ENCODE results near the gene GALNT7.
"Not testable (repeated sequence)": the region's sequence is repeated elsewhere in the genome, so short reads cannot be mapped to it uniquely, and the experiment has no call there.

The GALNT7 gene

DNA sequence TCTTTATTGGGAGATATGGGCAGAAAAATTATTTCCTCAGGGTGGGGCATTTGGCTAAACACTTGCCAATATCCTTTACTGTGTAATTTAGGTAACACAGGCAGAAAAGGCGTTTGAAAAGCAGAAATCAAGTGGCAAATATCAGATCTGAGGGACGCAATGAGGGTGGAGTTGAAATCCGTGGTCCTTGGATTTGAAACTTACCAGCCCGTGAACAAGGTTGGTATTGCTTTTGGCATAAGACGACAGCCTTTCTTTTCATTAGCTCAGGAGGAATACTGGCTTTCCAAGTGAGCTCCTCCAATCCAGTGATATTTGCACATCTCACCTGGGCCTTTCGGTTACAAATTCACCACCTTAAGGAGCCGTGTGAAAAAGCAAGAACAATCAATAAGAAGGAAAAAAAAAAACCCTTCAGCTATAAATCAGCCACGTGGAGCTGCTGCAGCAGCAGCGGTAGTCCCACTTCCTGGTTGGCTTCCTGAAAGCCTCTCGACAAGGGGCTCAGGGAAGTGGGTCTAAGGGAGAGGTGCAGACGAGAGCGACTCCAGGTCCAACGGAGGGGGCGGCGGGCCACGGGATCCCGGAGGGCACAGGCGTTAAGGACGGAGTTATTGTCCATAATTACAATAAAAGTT is 734 bp upstream of the GALNT7 start:
- FAIRE-seq: no peak

DNA sequence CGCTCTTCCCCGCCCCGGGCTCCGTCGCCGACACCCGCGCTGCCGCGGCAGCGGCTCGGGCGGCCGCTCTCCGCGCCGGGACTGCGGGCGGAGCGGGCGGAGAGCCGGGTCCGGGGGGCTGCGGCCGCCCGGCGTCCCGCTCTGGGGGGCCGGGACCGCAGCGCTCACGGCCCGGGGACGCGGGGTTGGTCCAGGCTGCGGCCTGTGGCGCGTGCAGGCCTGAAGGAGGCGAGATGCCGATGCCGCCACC is 492 bp downstream of the GALNT7 start:
- no peak for FAIRE-seq

DNA sequence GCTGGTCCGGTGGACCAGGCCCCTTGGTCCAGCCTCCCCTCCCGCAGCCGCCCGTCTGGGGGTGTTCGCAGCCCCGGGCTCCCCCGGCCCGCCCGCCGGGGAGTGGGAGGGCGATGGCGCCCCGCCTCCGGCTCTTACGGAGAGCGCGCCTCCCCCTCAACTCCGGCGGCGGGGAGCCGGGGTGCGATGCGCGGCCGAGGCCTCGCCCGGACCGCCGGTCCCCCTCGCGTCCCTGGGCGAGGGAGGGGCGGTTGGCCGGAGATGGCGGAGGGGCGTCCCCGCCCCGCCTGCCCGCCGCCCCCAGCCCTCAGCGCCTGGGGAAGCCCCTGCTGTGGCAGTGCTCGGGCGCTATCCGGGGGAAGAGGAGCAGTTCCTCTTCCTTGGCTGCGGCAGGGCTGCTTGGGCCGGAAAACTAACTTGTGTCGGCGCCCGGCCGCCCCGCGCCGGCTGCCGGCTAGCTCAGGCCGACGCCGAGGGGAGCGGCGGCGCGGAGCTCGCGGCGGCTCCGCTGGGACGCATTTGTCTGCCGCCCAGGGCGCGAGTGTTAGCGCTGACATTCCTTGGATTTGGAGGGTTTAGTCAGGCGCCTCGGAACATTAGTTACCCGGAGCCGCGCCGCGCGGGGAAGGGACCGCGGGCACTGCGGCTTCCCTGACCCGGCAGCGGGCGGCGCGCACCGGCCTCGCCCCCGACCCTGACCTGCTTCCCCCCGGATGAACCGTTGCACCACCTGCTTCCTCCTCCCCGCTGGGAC is 994 bp downstream of the GALNT7 start:
- FAIRE-seq: no peak

DNA sequence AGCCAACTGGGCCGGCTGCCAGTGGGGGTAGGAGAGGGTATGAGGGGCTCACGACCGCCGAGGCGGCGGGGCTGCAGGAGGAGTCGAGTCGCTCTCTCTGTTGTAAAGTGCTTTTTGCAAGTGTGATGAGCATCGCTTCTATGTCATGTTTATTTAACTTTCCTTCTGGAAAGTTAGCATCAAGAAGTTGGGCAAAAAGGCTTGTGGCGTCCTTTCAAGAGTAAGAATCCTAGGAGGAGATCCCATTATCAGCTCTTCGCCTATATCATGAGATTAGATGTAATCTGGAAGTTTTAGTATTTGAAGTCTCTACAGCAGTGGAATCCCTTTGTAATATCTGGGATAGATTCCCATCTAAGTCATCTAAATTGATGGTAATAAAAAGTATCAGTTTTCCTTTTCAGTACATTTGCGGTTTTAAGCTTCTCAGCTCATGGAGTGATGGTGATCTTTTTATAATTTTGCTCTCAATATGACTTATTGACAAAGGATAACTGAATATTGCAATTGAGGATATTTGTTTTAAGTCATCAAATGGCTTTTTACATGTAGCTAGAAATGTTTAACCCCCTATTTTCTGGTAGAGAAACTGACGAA is 1.7 kb downstream of the GALNT7 start:
- no peak for FAIRE-seq

DNA sequence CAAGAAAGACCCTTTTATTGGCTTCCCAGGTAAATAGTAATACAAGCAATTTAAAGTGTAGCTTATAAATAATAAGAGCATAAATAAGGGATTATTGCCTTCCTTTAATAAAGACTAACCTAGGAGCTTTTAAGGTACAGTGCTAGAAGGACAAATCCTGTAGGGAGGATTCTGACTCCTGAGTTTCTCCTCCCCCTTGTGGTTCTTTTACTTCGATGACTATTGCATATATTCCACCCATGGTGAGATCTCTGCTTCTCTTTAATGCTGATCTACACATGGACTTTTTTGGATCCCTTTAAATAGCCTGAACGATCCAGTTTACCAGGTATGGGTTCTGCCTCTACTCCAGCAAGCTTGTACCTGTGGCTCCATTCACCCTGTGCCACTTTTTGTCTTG is 2.5 kb downstream of the GALNT7 start:
- FAIRE-seq: no peak

DNA sequence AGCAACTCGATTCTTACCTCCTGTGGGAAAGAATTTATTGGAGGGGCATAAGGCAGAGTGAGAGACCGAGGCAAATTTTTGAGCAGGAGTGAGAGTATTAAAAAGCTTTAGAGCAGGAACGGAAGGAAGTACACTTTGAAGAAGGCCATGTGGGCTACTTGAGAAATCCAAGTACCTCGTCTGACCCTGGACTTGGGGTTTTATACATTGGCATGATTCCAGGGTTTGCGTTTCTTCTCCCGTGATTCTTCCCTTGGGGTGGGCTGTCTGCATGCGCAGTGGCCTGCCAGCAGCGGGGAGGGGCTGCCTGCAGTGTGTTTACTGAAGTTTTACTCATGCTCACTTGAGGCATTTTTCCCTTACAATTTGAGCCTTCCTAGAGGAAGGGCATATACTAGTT is 3.4 kb downstream of the GALNT7 start:
- FAIRE-seq: no peak

DNA sequence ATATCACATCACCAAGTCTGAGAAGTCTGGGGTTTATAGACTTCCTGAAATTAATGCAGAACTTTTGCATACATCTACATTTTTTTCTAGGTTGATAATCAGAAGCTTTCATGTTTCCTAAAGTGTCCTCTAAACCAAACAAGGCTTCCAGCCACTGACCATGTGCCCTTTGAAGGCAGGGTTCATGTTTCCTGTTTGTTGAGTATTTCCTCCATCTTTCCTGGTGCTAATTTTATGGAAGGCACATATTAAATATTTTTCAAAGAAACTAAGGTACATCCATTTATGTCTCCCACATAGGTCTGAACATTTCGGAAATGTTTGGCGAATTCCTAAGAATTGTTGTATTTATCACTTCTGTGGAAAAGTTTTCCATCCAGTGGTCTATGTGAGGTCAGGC is 5.6 kb downstream of the GALNT7 start:
- no peak for FAIRE-seq

DNA sequence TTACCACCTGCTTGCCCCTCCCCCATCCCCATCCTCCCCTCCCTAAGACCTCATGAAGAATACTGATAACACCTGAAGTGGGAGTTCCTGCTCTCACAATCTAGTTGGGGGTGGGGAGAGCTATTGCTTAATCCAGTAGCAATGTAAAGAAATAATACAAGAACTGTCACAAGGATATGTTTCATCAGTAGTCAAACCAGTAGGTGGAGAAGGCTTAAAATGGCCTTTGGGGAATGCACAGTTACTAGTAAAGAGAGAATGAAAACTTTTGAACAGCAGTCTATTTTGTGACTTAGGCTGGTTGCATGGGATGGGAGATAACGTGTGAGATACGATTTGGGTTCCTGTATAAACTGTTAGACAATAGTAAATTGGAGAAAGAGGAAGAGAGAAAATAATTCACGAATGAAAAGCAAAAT is 6.0 kb downstream of the GALNT7 start:
- FAIRE-seq: no peak

DNA sequence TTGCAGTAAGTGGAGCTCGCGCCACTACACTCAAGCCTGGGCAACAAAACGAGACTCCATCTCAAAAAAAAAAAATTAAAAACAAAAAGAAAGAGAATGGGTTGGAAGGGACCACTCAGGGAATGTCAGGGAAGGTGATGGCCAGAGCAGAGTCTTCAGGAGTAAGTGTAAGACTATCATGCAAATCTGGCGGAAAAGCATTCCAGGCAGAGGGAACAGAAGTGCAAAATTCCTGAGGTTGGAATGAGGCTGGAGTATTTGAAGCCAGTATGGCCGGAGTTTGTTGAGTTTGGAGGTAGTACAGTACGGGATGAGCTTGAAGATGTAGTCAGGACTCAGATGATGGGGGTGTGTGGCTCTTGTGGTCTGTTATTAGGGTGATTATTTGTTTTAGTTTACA is 7.4 kb downstream of the GALNT7 start:
- no peak for FAIRE-seq

DNA sequence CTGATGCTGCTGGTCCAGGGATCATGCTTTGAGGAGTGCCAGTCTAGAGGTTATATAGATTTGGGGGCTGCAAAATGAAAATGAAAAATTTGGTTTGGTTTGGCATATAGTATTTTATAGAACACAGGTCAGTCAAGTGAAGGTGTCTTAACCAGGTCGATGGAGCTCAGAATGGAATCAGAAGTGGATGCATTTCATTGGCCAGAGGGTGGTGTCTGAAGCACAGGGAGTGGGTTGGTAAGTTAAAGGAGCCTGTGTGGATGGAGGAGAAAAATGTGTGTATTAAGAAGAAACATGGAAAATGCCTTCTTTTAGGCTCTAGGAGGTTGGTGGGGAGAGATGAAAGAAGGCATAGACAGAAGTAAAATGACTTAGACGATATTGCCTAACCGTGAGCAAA is 8.6 kb downstream of the GALNT7 start:
- FAIRE-seq: no peak

DNA sequence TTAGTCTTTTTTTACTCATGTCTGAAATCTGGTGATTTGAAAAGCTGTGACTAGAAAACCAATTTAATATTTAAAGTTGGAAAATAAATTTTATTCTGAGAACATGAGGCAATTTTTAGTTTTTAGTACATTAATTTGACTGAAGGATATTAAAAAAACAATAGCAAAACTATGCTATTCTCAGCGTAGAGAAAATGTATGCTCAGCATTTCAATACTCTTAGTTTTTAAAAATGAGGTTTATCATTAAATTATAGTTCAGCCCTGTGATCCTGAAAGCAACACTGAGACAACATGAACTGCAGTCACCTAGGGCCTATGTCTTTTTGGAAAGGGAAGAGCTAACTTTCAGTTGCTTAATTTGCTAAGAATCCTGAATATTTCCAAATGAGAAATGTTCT is 9.5 kb downstream of the GALNT7 start:
- no peak for FAIRE-seq

DNA sequence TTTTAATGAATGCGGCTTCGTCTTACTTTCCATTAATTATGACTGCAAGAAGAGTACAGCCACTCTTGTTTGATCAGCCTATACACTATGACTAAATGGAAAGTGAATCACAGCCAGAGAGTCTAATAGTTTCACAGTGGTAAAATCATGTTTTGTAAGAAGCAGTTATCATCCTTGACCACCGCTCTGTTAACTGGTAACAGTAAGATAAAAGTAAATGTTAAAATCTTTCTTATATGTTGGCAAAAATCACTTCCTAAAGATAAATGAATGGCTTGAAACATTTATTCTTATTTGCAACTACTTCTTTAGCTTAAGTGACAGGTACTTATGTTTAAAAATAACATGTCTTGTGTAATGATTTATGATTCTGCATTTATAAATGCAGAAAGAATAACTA is 13.2 kb downstream of the GALNT7 start:
- peak; percentile 88 for FAIRE-seq

DNA sequence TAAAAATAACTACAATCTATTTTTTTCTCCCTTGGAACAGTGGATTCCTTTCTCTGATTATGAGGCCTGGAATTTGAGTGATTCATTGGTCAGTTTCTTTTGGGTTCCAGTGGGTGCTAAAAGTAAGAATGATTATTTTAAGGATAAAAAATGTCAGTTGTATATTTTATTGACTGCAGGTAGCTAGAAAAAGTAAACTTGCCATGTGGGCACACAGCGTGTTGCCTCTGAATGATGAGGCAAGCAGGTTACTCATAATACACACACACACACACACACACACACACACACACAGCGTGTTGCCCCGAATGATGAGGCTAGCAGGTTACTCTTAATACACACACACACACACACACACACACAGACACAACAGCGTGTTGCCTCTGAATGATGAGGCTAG is 13.8 kb downstream of the GALNT7 start:
- FAIRE-seq: peak; percentile 85

DNA sequence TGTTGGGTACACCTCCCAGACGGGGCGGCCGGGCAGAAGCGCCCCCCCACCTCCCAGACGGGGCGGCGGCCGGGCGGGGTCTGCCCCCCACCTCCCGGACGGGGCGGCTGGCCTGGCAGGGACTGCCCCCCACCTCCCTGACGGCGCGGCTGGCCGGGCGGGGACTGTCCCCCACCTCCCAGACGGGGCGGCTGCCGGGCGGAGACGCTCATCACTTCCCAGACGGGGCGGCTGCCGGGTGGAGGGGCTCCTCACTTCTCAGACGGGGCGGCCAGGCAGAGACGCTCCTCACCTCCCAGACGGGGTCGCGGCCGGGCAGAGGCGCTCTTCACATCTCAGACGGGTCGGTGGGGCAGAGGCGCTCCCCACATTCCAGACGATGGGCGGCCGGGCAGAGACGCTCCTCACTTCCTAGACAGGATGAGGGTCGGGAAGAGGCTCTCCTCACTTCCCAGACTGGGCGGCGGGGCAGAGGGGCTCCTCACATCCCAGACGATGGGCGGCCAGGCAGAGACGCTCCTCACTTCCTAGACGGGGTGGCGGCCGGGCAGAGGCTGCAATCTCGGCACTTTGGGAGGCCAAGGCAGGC is 15.1 kb downstream of the GALNT7 start:
- not testable (repeated sequence) for FAIRE-seq

DNA sequence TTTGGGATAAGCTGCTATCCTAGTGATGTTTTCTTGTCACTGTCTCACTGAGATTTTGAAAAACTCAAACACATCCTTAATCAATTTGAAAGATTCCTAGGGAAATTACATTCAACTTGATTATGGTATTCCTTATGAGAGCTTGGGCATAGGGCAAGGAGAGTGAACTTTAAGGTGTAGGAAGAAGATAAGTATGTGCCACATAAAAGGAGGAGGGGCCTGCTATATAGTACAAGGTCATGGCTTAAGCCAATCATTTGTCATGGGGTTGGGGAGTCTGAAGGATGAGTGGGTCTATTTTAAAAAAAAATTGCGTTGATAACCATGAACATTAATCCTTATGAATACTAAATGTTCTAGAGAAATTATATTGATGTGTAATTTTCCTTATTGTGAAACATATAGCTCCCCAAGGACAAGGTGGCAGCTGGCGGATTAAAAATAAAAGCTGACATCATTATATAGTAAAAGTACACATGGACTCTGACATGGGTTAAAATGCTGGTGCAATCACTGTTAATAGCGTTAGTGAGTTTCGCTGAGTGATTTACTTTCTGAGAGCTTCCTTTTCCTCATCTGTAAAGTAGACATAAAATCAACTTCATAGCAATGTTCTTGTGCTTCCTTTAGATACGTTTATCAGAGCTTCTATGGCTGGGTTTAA is 17.4 kb downstream of the GALNT7 start:
- peak; percentile 95 for FAIRE-seq

DNA sequence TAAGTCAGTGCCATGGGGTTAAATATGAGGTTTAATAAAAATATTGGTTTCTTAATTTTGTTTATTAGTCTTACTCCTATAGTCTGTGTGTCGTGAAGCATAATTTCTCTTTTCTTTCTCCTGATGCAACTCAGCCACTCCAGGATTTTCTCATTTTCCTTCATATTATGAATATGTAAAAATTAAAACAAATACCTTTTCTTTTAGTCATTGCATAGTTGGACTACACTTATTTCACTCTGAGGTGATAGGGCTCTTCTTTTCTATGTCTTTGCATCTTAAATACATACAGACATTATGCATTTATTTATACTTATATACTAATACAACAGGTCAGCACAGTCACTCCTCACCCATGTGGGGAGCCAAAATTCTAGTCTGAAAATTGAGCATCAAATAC is 19.1 kb downstream of the GALNT7 start:
- FAIRE-seq: no peak

DNA sequence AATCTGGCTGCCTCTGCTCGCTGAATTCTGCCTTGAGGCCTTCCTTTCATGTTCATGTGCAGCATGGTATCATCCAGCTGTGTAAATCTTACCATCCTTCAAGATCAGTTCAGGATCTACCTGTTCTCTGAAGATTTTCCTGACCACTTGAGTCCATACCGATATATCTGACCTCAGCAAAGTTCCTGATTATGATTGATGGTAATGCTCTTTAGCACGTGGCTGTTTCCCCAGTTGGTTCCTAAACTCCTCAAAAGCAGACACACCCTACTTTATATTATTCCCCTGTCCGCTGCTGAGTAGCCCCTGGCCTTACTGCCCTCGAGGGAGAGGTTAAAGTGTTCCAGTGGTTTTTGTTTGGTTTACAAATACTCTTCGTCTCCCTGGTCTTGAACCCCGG is 20.0 kb downstream of the GALNT7 start:
- no peak for FAIRE-seq

DNA sequence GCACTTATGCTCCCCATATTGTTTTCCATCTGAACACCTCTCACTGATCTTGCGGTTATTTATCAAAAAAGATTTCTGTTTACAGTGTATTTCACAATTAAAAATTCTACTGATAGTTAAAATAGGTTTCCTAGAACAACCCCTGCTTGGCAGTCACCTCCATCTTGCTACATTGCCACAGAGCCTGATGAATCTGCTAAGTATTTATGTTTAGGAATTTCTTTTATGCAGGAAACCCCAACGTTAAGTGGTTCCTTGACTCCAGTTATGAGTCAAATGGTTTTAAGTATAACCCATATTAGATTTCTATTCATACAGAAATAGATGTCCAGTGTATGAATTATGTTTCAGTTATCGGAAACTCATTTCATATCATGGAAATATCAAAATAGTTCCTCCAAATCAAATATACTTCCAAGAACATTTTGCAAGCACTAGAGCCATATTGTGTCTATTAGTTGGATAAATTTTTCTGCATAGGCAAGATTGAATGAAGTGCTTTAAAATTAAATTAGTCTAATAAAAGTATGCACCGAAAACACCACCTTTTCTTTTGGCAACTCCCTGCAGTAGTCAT is 20.6 kb downstream of the GALNT7 start:
- peak; percentile 58 for FAIRE-seq

DNA sequence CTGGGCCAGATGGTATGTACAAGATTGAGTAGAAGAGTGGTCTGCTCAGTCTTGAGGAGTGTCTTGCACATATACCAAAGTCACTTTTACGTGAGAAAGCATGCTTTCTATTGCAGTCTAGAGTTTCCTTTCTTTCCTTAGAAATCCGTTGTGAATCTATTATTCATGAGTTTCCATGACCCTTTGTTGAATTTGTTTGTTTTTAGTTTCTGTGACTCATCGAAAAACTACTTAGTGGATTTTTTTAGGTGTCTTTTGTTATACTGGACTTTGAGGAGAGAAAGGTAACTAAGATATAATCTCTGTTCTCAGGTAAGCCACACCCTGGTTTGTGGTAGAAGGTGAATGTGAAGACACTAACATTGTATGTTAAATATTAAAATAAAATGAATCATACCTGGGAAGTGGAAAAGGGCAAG is 23.0 kb downstream of the GALNT7 start:
- no peak for FAIRE-seq

DNA sequence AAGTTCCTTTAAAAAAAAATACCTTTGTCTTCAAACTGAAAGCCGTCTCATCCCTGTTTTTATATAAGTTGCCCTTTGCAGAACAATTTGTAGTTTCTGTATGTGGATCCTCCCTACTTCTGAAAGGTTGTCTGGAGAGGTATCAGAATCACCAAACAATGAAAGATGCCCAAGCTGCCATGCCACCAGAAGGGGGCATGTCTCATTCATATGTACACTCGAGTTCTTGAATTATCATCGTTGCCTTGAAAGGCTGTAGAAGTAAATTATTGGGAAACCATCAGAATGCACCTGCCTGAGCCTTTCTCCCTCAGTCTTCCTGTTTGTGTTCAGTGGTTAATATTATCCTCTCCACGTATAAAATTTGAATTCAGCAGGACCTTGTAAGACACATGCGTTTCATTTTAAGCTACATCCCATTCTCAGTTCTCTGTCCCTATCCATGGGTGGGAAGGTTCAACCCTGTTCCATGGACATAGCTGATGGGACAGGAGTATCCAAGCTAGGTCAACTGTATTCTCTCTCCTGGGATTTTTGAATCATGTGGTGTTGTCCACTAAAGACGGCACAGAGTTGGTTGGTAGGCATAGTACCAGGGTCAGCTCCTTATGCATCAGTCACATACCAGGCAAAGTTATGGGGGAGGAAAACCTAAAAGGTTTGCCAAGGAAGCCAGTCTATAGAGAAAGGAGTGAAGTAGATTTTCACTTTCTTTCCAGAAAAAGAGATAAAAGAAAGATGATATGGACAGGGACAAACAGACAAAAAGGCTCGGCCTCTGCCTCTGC is 24.0 kb downstream of the GALNT7 start:
- no peak for FAIRE-seq

DNA sequence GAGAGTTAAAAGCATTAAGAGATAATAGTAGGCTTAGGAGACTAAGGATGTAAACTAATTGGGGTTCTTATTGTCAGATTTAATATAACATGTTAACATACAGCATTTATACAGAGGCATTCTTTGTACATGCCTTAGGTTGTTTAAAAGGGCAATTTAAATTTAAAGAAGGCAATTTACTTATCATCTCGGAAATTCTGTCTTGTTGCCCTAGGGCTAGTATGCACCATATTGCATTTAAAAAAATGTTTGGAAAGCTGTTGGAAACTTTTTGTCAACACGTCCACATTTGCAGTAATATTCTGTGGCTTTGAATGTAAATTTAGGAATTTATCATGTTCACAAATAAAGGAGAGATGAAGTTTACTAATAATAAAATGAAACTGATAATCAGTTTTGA is 25.5 kb downstream of the GALNT7 start:
- no peak for FAIRE-seq

DNA sequence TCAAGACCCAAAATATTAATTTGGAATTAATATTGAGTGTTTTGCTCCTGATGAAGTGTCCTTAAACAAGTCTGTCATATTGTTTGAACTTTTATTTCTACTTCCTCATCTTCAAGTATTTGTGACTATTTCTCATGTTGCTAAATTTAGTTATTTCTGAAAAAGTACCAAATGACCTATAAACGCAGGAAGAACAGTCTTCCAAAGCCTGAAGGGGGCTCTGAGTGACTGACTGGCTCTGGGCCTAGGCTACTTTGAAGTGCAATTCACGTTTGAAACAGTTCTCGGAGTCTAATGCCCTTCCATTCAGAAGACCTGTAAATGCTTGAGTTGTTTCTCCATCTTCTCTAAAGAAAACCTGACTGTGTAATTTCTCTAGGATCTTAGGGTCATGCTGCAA is 26.5 kb downstream of the GALNT7 start:
- no peak for FAIRE-seq

DNA sequence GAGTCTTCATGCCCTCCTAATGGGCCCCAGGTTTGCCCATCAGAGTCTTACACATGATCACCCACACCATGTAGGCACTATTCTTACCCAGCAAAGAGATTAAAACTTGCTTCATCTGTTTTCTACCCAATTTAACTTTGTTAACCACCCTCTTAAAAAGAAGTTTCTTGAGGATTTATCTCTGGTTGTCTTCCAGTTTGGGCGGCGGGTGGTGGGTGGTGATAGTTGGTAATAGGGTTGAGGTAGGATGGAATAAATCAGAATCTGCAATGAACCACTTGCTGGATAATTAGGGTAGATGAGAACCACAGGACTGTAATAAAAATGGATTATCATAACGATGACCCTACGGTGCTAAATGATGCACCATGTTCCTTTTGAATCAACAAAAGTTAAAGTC is 30.9 kb downstream of the GALNT7 start:
- no peak for FAIRE-seq
